ENCODE measurements around the gene A1BG.
A peak's percentile ranks its signal among the peaks of the same experiment; 100 is the strongest.
"Not testable (repeated sequence)": the region's sequence is repeated elsewhere in the genome, so short reads cannot be mapped to it uniquely, and the experiment has no call there.

A1BG gene

DNA sequence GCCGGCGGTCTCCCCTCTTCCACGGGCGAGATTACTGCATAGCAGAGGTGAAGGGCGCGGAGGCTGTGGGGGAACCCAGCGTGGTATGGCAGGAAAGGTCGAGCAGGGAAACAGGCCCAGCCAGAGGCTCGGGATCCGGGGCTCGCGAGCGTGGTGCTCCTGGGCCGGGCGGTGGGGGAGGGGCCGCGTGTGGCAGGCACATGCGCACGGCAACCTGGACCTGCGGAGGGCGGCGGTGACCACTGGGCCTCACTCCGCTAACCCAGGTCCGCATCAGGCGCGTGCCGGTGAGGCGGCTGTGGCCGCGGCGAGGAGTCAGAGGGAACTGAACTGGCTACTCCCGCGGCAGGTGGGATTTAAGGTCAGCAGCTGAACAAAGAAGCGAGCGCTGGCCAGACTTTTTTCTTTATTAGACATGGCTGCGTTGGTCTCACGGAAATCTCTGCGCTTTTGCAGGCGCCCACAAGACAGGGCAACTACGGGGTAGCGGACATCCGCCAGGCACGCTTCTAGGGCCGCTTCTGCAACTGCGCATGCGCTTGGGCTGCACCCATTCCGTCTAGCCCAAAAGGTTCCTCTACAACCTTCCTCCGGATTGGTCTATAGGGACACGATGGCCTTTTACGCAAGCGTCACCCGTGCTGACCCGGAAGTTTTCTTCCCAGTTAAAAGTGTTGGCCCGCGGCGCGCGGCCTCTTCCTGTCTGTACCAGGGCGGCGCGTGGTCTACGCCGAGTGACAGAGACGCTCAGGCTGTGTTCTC is 33.5 kb upstream of the A1BG start, which contains the start of gene RPS5:
Gene RPS5 (plus strand): TSS at position 694 of the 762 bp plus-strand sequence. CDS start 869 bp downstream, outside the sequence.
- DNase-seq = peak; percentile 84 to 100 (median 95)

DNA sequence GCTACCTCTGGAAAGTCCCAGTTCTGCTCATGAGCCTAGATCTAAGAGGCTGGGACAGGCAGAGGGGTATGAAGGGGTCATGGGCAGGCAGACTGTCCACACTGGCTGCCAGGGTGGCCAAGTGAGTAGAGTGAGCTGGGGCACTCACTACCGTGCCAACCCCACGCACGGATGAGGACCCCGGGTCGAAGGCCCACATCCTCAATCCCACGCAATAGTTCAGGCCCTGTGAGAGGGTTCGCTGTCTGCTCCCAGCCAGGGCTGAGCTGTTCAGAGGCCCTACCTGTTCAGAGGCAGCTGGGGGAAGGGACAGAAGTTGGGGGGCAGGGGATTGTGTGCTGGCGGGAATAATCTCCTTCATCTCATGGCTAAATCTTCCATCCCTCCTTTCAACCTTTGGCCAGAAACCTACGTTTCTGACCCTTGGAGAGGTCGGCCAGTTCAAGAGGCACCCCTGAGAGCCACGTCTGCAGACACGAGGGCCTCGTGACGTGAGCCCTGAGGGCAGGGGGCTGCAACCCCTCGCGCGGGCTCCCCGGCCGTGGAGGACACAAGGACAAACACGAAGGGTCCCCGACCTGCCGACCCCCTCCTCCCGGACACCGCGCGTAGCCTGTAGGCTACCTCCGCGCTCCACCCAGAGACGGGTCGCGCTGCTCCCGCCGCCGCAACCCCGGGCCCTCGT is 32.7 kb upstream of the A1BG start:
- peak in 1 of 5 experiments; percentile 60 for DNase-seq

DNA sequence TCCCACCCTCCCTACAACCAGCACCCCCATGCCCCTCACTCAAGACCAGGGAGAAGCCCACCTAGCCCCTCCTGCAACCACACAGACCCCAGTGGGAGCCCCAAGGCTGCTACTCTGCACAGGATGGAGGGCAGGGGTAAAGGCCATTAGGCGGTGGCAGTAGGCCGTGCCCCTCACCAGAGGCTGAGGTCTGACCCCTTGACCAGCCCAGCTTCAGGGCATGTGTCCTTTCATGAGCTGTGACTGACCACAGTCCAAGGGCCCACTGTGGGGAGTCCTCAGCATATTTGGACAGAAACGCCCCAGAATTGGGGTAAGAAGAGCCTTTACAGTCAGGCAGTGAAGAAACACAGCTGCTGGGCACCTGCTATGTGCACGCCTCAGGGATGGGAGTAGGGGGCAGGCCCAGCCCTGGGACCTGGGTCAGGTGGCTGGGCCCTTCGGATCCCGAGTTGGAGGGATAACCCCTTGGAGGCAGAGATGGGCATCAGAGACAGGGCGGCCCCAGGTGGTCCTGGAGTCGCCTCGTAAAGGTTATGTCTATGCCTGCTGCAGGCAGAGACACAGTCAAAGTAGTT is 32.1 kb upstream of the A1BG start:
- no peak for DNase-seq

DNA sequence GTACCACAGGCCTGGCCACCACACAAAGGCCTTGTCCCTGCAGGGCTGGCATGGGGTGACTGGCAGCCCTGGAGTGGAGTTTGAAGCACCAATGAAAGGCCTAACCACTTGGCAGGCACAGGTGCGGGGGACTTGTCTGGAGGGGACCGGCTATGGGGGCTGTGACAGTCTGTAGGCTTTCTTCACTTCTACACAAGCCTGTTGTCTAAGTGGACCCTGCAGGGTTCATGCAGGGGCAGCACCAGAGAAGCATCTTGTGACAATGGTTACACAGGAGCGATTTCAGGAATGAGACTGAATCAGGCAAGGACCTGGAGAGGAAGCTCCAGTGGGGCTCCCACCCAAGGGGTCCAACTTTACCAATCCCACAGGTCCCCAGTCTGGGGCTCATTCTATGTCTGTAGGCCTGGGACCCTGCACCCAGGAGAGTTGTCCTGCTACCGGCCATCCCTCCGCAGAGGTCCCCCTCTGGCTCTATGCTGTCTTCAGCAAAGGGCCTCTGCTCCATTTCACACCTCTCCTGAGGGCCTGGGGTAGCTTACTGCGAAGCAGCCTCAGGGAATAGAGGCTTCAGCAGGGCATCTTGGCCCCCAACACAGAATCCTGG is 29.8 kb upstream of the A1BG start:
- no peak for DNase-seq

DNA sequence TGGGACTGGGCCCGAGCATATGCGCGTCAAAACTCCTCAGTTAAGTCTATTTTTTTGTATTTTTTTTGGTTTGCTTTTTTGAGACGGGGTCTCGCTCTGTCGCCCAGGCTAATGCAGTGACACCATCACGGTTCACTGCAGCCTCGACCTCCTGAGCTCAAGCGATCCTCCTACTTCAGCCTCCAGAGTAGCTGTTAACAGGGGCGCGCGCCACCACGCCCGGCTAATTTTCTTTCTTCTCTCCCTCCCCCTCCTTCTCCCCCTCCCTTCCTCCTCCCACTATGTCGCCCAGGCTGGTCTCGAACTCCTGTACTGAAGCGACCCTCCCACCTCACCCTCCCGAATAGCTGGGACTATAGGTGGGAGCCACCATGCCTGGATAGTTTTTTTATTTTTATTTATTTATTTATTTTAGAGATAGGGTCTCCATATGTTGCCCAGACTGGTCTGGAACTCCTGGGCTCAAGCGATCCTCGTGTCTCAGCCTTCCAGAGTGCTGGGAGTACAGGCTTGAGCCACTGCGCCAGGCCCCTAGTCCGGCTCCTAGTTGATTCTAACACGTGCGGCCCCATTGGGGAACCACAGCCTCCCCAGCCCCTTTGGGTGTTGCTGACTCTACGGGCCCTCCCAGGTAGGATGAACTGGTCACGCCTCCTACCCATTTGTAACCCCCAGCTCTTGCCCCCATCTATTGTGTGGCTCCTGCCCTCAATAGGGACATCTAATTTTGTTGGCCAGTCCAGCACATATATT is 28.3 kb upstream of the A1BG start:
- DNase-seq = no peak

DNA sequence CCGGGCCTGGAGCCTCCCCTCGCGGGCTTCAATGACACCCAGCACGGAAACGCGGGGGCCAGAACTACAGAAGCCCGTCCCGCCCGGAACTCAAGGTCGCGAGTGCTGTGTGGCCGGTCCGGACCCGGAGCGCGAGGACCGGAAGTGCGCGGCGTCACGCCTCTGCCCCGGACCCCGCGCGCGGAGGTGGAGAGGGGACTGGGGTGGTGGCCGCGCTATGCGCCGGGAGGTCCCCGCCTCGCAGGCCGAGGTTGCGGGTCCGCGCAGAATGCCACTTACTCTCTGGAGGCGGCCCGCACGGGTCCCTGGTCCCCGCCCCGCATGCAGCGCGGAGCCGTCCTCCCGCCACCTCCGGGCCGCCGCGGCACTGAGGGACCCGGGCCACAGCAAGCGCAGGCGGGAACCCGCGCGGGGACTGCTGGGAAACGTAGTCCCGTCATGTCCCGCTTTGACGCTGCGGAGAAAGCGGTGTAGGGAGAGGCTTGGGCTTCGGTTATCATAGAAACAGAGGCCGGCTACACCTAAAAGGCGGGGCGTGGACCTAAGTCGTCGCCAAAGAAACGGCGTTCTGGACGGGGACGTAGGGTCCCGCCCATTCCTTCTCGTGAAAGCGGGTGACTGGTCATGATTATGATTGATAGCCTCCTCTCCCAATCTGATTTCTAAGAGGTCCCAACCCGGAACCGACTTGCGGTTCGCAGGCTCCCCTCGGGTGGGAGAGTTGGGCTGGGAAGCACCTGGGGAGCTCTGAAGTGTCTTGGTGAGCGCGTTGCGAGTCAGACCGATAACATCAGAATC is 27.6 kb upstream of the A1BG start, which contains the start of gene ZNF837:
Gene ZNF837 (minus strand): TSS at position 369 of the 798 bp plus-strand sequence. CDS start 11,698 bp downstream, outside the sequence.
- peak; percentile 92 to 100 (median 97) for DNase-seq

DNA sequence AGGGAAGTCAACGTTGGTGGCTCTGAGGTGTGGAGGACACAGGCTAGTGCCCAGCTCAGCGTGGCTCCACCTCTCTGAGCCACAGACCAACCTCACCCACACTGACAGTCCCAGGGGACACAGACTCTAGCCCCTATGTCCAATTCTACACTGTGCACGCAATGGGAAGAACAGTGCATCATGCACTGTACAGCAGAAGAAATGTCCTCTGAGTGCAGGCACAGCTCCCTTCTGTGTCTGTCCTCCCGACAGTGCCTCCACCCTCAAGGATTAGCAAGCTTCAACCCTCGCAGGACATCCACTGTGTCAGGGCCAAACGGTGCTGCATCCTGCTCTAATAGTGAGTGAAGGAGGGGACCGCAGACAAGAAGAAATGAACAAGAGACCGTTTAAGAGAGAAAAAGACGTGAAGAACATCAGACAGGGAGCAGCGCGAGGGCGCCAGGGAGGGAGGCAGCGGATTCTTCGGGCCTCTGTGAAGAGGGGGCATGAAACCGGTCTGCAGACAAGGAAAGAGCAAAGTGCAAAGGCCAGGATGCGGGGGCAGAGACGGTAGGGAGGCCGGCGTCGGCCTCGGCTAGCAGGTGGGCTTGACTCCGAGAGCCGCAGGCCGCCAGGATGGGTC is 26.9 kb upstream of the A1BG start:
- no peak for DNase-seq

DNA sequence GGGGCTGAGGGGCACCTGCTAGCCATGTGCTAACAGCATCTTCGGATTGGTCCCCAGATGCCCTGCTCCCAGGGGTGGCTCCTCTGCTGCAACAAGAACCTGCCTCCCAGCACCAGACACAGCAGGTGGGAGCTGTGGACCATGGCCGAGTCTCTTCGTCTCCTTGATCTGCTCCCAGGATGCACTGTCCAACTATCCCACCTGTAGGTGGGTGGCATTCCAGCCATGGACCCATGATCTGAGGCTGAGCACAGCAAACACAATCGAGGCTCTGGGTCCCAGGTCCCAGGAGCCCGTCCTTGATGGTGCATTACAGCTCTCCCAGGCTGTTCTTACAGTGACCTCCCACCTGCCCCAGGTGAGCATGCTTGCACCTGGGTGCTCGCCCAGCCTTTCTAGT is 26.0 kb upstream of the A1BG start:
- DNase-seq = no peak

DNA sequence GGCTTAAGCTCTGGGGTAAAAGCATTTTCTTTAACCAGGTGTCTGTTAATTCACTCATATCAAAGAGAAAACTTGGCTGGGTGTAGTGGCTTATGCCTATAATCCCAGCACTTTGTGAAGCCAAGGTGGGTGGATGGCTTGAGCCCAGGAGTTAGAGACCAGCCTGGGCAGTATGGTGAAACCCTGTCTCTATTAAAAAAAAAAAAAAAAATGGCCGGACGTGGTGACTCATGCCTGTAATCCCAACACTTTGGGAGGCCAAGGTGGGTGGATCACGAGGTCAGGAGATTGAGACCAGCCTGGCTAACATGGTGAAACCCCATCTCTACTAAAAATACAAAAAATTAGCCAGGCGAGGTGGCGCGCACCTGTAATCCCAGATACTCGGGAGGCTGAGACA is 23.4 kb upstream of the A1BG start:
- DNase-seq = not testable (repeated sequence)

DNA sequence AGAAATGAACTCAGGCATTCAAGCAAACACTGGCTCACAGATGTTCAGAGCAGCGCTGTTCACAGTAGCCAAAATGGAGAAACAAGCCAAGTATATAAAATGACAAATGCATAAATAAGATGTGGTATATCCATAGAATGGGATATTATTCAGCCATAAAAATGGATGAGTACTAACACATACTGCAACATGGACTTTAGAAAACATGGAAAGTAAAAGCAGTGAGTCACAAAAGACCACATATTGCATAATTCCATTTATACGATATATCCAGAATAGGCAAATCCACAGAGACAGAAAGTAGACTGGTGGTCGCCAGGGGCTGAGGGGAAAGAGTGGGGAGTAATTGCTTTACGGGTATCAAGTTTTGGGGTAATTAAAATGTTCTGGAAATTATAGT is 20.9 kb upstream of the A1BG start:
- DNase-seq = no peak

DNA sequence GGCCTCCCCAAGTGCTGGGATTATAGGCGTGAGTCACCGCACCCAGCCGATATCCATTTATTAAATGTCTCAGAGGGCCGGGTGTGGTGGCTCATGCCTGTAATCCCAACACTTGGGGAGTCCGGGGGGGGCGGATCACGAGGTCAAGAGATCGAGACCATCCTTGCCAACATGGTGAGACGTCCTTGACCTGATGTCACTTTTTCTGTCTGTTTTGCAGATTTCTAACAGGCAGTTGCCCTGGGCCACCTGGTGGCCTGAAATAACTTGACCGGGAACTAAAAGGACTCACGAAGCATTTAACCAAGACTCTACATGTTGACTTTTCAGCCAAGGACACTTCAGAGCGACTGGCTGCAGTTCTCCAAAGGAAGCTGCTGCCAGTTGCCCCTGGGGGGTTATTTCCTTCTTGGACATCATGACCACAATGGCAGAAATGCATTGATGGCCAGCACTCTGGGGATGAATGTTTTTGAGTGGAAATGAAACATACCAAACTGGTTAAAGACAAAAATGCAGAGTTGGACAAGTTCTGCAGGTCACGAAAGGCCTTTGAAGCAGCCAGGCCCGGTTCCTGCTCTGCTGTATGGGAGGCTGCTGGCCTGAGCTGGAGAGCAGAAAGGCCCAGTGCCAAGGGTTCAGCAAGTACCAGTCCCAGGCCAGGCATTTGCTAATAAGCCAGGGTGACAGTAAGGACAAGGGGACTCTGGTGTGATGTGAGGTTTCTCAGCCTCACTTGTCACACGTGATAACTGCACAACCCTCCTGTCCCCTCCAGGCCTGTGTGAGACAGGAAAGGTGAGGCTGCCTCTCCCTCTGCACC is 19.2 kb upstream of the A1BG start:
- no peak for DNase-seq

DNA sequence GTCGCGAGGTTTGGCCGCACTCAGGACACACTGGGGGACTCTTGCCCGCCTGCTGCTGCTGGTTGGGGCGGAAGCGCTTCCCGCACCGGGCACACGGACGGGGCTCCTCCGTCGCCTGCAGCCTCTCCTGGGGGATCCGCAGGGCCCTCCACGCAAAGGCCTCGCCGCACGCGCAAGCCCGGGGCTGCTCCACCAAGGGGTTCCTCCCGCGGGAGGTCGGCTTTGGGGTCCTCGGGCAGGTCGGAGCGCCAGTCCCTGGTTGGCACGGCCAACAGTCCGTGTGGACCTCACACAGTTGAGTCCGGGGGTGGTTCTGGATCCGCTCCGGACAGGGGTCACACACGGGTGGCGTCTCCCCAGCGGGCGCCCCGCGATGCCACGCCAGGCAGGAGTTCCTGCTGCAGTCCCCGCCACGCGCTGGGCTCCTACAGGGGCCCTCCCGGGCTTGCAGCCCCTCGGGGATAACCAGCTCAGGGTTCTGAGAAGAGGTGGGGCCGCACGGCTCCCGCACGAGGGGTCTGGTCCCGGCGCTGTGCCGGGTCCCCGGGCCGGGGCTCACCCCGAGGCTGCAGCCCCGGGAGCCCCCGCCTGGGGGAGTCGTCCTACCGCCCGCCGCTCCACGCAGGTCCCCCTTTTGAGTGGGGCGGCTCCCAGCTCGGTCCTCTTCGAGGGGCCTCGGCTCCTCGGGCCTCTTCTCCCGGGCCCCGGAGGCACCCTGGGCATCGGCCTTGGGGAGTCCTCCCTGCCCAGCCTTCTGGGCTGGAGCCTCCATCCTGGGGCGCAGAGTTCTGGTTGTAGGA is 15.5 kb upstream of the A1BG start:
- no peak for DNase-seq

DNA sequence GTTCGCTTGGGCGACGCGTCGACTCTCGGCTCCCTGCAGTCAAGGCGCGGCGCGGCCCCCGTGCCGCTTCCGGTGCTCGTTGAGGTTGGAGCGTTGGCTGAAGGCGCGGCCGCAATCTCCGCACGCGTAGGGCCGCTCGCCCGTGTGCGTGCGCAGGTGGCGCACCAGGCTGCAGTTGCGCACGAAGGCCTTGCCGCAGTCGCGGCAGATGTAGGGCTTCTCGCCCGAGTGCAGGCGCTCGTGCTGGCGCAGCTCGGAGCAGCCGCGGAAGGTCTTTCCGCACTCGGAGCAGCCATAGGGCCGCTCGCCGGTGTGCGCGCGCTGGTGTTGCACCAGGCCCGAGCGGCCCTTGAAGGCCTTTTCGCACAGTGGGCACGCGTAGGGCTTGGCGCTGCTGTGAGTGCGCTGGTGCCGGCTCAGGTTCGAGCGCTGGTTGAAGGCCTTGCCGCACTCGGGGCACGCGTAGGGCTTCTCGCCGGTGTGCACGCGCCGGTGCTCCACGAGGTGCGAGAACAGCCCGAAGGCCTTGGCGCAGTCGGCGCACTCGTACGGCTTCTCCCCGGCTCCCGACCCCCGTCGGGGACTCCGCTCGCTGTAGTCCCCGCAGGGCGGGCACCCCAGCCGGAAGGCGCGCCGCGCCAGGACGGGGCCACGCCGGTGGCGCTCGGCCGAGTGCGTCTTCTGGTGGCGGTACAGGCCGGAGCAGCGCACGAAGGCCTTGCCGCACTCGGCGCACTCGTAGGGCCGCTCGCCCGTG is 14.6 kb upstream of the A1BG start:
- no peak for DNase-seq

DNA sequence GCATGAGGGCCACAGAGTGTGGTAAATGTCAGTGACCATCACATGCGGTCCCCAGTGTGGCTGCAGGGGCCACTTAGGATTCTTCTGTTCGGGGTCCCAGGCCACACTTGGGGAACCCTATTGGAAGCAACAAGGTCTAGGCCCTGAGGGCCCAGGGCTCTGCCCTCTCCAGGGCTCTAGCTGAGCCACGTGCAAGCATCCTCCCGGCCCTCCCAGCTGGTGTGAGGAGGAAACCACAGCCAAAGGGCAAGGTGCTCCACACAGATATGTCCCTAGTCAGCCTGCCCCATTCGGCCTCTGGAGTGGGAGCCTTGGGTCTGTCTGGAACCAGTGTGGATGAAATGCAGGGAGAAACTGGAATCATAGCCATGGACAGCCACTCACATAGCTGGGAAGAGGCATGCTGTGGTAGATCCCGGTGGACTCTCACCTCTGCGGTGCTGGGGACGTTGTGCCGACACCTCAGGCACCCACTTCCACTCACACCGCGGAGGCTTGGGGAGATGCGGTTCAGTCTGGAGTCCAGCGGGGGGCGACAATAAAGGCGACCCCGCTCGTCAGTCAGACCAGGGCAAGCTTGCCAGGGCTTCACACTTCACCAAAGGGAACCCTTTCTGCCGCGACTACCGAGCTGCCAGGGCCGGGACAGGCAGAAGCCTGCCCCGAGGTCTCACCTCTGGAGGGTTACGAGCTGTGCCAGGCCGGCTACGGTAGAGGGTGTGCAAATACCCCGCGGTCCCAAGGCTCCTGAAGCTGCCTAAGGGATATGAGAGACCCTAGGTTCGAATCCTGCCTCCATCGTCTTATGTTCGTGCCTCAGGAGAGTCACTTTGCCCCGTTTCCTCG is 13.5 kb upstream of the A1BG start:
- DNase-seq = no peak

DNA sequence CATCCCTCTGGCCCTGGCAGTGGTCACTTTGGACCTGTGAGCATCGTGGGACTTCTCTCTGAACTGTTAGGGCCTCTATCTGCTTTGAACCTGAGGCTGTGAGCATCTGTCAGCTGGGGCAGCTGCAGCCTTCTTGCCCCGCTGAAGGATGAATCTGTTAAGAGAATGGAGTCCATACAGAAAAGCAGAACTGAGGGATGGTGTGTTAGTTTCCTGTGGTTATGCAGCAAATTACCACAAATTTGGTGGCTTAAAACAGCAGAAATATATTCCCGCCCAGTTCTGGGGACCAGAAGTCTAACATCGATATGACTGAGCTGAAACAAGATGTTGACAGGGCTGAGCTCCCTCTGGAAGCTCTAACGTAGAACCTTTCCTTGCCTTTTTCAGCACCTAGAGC is 10.9 kb upstream of the A1BG start:
- DNase-seq = no peak

DNA sequence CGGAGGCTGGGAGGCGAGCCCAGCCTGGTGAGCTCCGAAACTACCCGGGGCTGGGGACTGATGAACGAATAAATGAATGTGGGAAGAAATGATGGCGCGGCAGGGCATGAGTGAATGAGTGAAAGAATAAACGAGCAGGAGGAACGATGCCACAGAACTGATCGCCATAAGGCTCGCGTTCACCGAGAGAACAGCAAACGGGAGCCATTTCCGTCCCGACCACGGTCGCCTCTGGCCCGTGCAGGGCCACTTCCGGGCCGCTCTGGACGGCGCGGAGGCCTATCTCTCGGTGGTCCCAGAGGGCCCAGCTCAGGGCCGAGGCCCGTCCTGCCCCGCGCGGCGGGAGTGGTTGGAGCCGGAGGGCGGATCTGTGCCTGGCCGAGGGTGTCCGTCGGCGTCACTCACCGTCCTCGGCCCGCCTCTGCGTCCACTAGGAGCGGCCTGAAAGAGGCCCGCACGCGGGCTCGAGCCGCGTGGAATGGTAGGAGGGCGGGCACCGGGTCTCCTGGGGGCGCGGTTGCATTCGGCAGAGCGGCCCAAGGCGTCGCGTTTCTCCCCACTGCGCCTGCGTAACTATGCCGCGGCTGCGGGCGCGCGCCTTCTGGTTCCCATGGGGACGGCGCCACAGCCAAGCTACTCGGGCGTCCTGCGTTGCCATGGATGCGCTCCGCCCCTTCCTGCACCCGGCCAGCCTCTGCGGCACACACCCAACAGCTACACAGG is 9.1 kb upstream of the A1BG start, which contains the start of gene ZNF497:
Gene ZNF497 (minus strand): TSS at position 480 of the 723 bp plus-strand sequence. CDS start 5,116 bp downstream, outside the sequence.
- peak; percentile 87 to 98 (median 94) for DNase-seq

DNA sequence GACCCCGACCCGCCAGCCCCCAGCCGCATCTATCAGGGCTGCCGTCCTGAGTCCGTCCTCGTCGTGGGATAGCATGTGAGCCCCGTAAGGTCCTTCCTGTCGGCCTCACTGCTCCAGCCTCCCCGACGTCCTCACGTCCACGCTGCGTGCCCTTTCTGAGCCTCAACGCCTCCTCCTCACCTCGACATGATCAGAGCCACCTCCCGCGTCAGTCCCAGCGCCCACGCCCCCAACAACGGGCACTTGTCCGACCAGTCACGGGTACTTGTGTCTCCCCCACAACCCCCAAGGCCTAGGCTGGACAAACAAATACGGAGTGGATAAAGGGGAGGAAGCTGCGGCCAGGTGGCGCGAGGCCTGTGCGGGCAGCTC is 8.6 kb upstream of the A1BG start:
- DNase-seq = peak in 2 of 5 experiments; percentile 16 to 67
